Thyroid gland (tissue), 4 donors: Measurements from ENCODE around the gene CPHXL.

Experiments used
- CTCF ChIP-seq, 6 experiments: fragments of 200-600 bp in 3 of 6; fragments of 450-650 bp in 3 of 6; sonication (generic) in 3 of 6; IDR thresholded peaks; one replicate each; pipeline ENCODE4 v1.5.1; 2016 to 2019; ENCODE audit warnings: antibody characterized with exemption in 6 of 6, mild to moderate bottlenecking in 2 of 6, inconsistent platforms in 1 of 6, moderate library complexity in 1 of 6
- POLR2A ChIP-seq, 2 donors: fragments of 450-650 bp; IDR thresholded peaks; one replicate each; pipeline ENCODE4 v1.6.1; 2017; ENCODE audit warnings: antibody characterized with exemption in 2 of 2, mild to moderate bottlenecking in 2 of 2, moderate library complexity in 1 of 2

DNA sequence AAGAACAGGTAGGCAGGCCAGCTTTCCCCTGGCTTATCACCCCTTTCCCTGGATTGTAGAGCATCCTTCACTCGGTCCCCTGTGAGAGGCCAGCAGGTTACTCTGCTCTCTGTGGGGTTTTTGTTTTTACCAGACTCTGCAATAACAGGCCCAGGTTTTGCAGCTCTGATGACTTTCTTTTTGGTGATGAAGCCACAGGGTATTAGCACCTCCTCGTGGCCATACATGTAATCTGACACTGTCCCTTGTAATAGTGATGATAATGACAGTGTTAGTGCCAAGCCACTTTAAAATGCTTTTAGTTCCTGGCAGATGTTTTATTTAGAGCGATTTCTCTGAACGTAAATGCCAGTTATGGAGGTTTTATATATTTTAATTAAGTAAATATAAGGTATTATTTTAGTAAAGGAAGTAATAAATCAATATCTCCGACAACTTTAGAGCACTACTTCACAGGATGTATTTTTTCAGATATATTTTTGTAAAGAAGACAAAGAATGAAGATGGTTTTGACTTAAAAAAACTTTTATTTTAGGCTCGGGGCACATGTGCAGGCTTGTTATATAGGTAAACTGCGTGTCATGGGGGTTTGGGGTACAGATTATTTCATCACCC, 38.0 kb upstream of the CPHXL start:
- peak; percentile 34 to 94 (median 82) for TF ChIP-seq CTCF (IDR thresholded peaks at IDR 0.05)
- TF ChIP-seq POLR2A (IDR thresholded peaks at IDR 0.05): no peak
